NCI-H2227 (cell line): ENCODE results near the gene NIN.

Experiments
- DNase-seq: peaks from one replicate; lab custom pipeline; 2025; ENCODE audit not compliant: unreplicated experiment; lab: John Stamatoyannopoulos, UW

Gene NIN

GRCh38 chr14:50768680-50769079 lies 62.3 kb downstream of the NIN start:
- no peak for DNase-seq

GRCh38 chr14:50766338-50766886 lies 64.5 kb downstream of the NIN start:
- no peak for DNase-seq

- no peak for DNase-seq
Observed at GRCh38 chr14:50763382-50764007, 67.5 kb downstream of the NIN start.

GRCh38 chr14:50762931-50763300 lies 68.0 kb downstream of the NIN start:
- no peak for DNase-seq

- DNase-seq: no peak
Observed at GRCh38 chr14:50762001-50762930, 68.7 kb downstream of the NIN start.

GRCh38 chr14:50759800-50760543 lies 71.0 kb downstream of the NIN start:
- DNase-seq: no peak

- no peak for DNase-seq
Observed at GRCh38 chr14:50758945-50759344, 72.0 kb downstream of the NIN start.

- DNase-seq: no peak
Observed at GRCh38 chr14:50758305-50758704, 72.7 kb downstream of the NIN start.

GRCh38 chr14:50757702-50758101 lies 73.3 kb downstream of the NIN start:
- no peak for DNase-seq

GRCh38 chr14:50756300-50756699 lies 74.7 kb downstream of the NIN start:
- DNase-seq: no peak

GRCh38 chr14:50750323-50750722 lies 80.6 kb downstream of the NIN start:
- no peak for DNase-seq

- no peak for DNase-seq
Observed at GRCh38 chr14:50745401-50746058, 85.4 kb downstream of the NIN start.

- no peak for DNase-seq
Observed at GRCh38 chr14:50744231-50744630, 86.7 kb downstream of the NIN start.

GRCh38 chr14:50741567-50741966 lies 89.4 kb downstream of the NIN start:
- DNase-seq: no peak

GRCh38 chr14:50740856-50741255 lies 90.1 kb downstream of the NIN start:
- no peak for DNase-seq

GRCh38 chr14:50739186-50739585 lies 91.8 kb downstream of the NIN start:
- DNase-seq: no peak

- DNase-seq: no peak
Observed at GRCh38 chr14:50736932-50737419, 94.0 kb downstream of the NIN start.

GRCh38 chr14:50734950-50735695 lies 95.8 kb downstream of the NIN start:
- no peak for DNase-seq

- DNase-seq: no peak
Observed at GRCh38 chr14:50733494-50733893, 97.5 kb downstream of the NIN start.

- DNase-seq: no peak
Observed at GRCh38 chr14:50728836-50729235, 102.1 kb downstream of the NIN start.
